HCT116 (cell line): ENCODE measurements around the gene PEAK3. TPM values are rescaled to one million over a fixed set of nuclear protein-coding genes. Genes with fewer than 3 reads are reported as not detected.

Source experiments
- ATAC-seq: fragments of 200-7000 bp; cut with Tn5 transposase; 2 replicates; pipeline ENCODE4 v1.9.1; 2020; ENCODE audit warnings: mild to moderate bottlenecking, moderate library complexity
- BruUV-seq: library from RNA; stranded (reverse); fragments of 400-500 nt; replicated peaks from 2 replicates; lab custom pipeline; 2021; lab: Mats Ljungman, UMichigan
- CTCF ChIA-PET: fragments of 300-600 bp; sonication (Branson Sonifier 250); formaldehyde crosslinking; loops from one replicate; lab custom pipeline; 2021; ENCODE audit warnings: antibody characterized with exemption; lab: Charles Lee
- POLR2A ChIA-PET: fragments of 300-600, 350-600 bp; sonication (Branson Sonifier 250); formaldehyde crosslinking; loops from one replicate; lab custom pipeline; 2021; ENCODE audit warnings: antibody characterized with exemption; lab: Charles Lee
- RAD21 ChIA-PET, 2 experiments: fragments of 300-600 bp; sonication (Branson Sonifier 250); formaldehyde crosslinking; loops; one replicate each; lab custom pipeline; 2023; ENCODE audit warnings: low total read pairs in 2 of 2; ENCODE audit not compliant: uncharacterized antibody in 2 of 2, unreplicated experiment in 2 of 2, low non-redundant PET in 1 of 2; lab: Charles Lee
- DNase-seq: peaks from one replicate; pipeline ENCODE4 v3.0.0-alpha.2; 2010; ENCODE audit warnings: low read depth, low spot score
- H2AFZ ChIP-seq: fragments of 200-600 bp; shearing (Covaris generic), sonication (generic); 2 replicates; pipeline ENCODE4 v1.6.1; 2017; ENCODE audit warnings: low read depth, mixed run types, mixed read lengths, antibody characterized with exemption, low read length; ENCODE audit not compliant: poor library complexity, severe bottlenecking
- H3K27ac ChIP-seq: 2 replicates; pipeline ENCODE4 v1.5.1; 2012; ENCODE audit warnings: low read depth, low read length
- H3K27me3 ChIP-seq: fragments of 200-600 bp; sonication (generic); 2 replicates; pipeline ENCODE4 v1.6.1; 2016; ENCODE audit warnings: mixed run types, low read length, mixed read lengths; ENCODE audit not compliant: insufficient read depth
- H3K36me3 ChIP-seq, 2 experiments: fragments of 200-500 bp in 1 of 2; fragments of 200-600 bp in 1 of 2; sonication (Bioruptor generic) in 1 of 2; sonication (generic) in 1 of 2; 2 replicates each; pipeline versions ENCODE4 v1.5.1 to v1.6.1; 2014 to 2016; ENCODE audit warnings: low read length in 2 of 2, inconsistent platforms in 1 of 2, mixed read lengths in 1 of 2, mixed run types in 1 of 2; ENCODE audit not compliant: insufficient read depth in 2 of 2, control insufficient read depth in 1 of 2
- H3K4me1 ChIP-seq, 2 experiments: fragments of 200-600 bp in 1 of 2; sonication (generic) in 1 of 2; 2 replicates each; pipeline versions ENCODE4 v1.5.1 to v1.6.1; 2012 to 2017; ENCODE audit warnings: low read length in 2 of 2, inconsistent platforms in 1 of 2, mild to moderate bottlenecking in 1 of 2, mixed read lengths in 1 of 2, mixed run types in 1 of 2, moderate library complexity in 1 of 2; ENCODE audit not compliant: insufficient read depth in 2 of 2, control insufficient read depth in 1 of 2
- H3K4me2 ChIP-seq: fragments of 200-600 bp; sonication (generic); 2 replicates; pipeline ENCODE4 v1.6.1; 2017; ENCODE audit warnings: mixed run types, low read length, mixed read lengths
- H3K4me3 ChIP-seq, 2 experiments: fragments of 200-600 bp in 1 of 2; sonication (generic) in 1 of 2; replicated peaks in 1 of 2; 2 replicates each; pipeline ENCODE4 v1.5.1; 2011 to 2016; ENCODE audit warnings: low read length in 2 of 2, control low read depth in 1 of 2, low read depth in 1 of 2, mild to moderate bottlenecking in 1 of 2, mixed read lengths in 1 of 2, mixed run types in 1 of 2
- H3K79me2 ChIP-seq: fragments of 200-600 bp; sonication (generic); 2 replicates; pipeline ENCODE4 v1.6.1; 2017; ENCODE audit warnings: mild to moderate bottlenecking, mixed run types, low read length, moderate library complexity, mixed read lengths; ENCODE audit not compliant: insufficient read depth
- H3K9ac ChIP-seq: fragments of 200-600 bp; sonication (generic); 2 replicates; pipeline ENCODE4 v1.6.1; 2016; ENCODE audit warnings: low read length, mixed read lengths
- H3K9me2 ChIP-seq: fragments of 200-600 bp; sonication (generic), shearing (Covaris generic); 2 replicates; pipeline ENCODE4 v1.6.1; 2017; ENCODE audit warnings: mixed run types, mild to moderate bottlenecking, moderate library complexity; ENCODE audit not compliant: insufficient read depth
- H3K9me3 ChIP-seq, 2 experiments: fragments of 200-500 bp in 1 of 2; fragments of 200-600 bp in 1 of 2; sonication (Bioruptor generic) in 1 of 2; sonication (generic) in 1 of 2; 2 replicates each; pipeline ENCODE4 v1.6.1; 2014 to 2017; ENCODE audit warnings: low read length in 2 of 2, mixed read lengths in 2 of 2, inconsistent platforms in 1 of 2, low read depth in 1 of 2, mild to moderate bottlenecking in 1 of 2, mixed run types in 1 of 2, moderate library complexity in 1 of 2; ENCODE audit not compliant: control insufficient read depth in 1 of 2, insufficient read depth in 1 of 2
- H4K20me1 ChIP-seq: fragments of 200-600 bp; sonication (generic), shearing (Covaris generic); 2 replicates; pipeline ENCODE4 v1.6.1; 2017; ENCODE audit warnings: mixed run types, mild to moderate bottlenecking, moderate library complexity; ENCODE audit not compliant: insufficient read depth
- ATF3 ChIP-seq: IDR thresholded peaks from 2 replicates; pipeline ENCODE4 v1.6.1; 2012
- CBX3 ChIP-seq: IDR thresholded peaks from 2 replicates; pipeline ENCODE4 v1.6.1; 2012; ENCODE audit warnings: low read depth
- CEBPB ChIP-seq: IDR thresholded peaks from 2 replicates; pipeline ENCODE4 v1.6.1; 2012; ENCODE audit warnings: low read depth
- CTCF ChIP-seq, 3 experiments: fragments of 200-600 bp in 1 of 3; sonication (generic) in 1 of 3; IDR thresholded peaks in 2 of 3; conservative IDR thresholded peaks in 1 of 3; 2 replicates each; pipeline ENCODE4 v1.5.1; 2012 to 2017; ENCODE audit warnings: low read depth in 2 of 3, low read length in 2 of 3, antibody characterized with exemption in 1 of 3, borderline replicate concordance in 1 of 3, control low read depth in 1 of 3, mild to moderate bottlenecking in 1 of 3, mixed read lengths in 1 of 3, mixed run types in 1 of 3, moderate library complexity in 1 of 3; ENCODE audit not compliant: insufficient read depth in 1 of 3
- ELF1 ChIP-seq: IDR thresholded peaks from 2 replicates; pipeline ENCODE4 v1.6.1; 2012; ENCODE audit warnings: low read depth, borderline replicate concordance
- EZH2 ChIP-seq: fragments of 200-600 bp; sonication (generic); IDR thresholded peaks from 2 replicates; pipeline ENCODE4 v1.6.1; 2017; ENCODE audit warnings: antibody characterized with exemption, mixed run types
- EZH2phosphoT487 ChIP-seq: fragments of 200-600 bp; IDR thresholded peaks from 2 replicates; pipeline ENCODE4 v1.6.1; 2018; ENCODE audit warnings: antibody characterized with exemption, borderline replicate concordance
- JUND ChIP-seq: IDR thresholded peaks from 2 replicates; pipeline ENCODE4 v1.6.1; 2012
- MAX ChIP-seq: IDR thresholded peaks from 2 replicates; pipeline ENCODE4 v1.6.1; 2012
- POLR2A ChIP-seq: IDR thresholded peaks from 2 replicates; pipeline ENCODE4 v1.7.0; 2011; ENCODE audit warnings: borderline replicate concordance; ENCODE audit not compliant: insufficient read depth, insufficient read length; ENCODE audit errors: extremely low read depth
- POLR2AphosphoS5 ChIP-seq: IDR thresholded peaks from 2 replicates; pipeline ENCODE4 v1.6.1; 2011; ENCODE audit warnings: mild to moderate bottlenecking, low read depth, low read length, moderate library complexity
- RAD21 ChIP-seq: IDR thresholded peaks from 2 replicates; pipeline ENCODE4 v1.6.1; 2012; ENCODE audit warnings: low read depth, mild to moderate bottlenecking
- SIN3A ChIP-seq: IDR thresholded peaks from 2 replicates; pipeline ENCODE4 v1.6.1; 2012; ENCODE audit warnings: low read depth
- SP1 ChIP-seq: IDR thresholded peaks from 2 replicates; pipeline ENCODE4 v1.6.1; 2012; ENCODE audit warnings: low read depth
- SRF ChIP-seq: IDR thresholded peaks from 2 replicates; pipeline ENCODE4 v1.6.1; 2012; ENCODE audit warnings: low read depth
- ZBTB33 ChIP-seq: IDR thresholded peaks from 2 replicates; pipeline ENCODE4 v1.6.1; 2011; ENCODE audit warnings: mild to moderate bottlenecking, low read length, moderate library complexity; ENCODE audit not compliant: insufficient replicate concordance; ENCODE audit errors: extremely low read depth
- ZFX ChIP-seq: fragments of 450-650 bp; IDR thresholded peaks from 2 replicates; pipeline ENCODE4 v1.6.1; 2017
- intact Hi-C: fragments of 100-400 bp; cut with micrococcal nuclease; formaldehyde crosslinking; loops from 2 replicates; pipeline ENCODE4 v1.10.0; 2022
- total RNA-seq: library from RNA; stranded (reverse); gene quantifications from one replicate; pipeline ENCODE4 v1.2.1, GENCODE V29; 2021; ENCODE audit not compliant: unreplicated experiment

Gene PEAK3
- total RNA-seq, 1 experiment from 2014 or later = not detected

- no peak overlapping the region for H3K4me3 ChIP-seq
- H3K9me3 ChIP-seq = no peaks in the 10 kb centered on the region; a peak in 1 of 4 replicates
- TF ChIP-seq POLR2AphosphoS5 (no peak), MAX (no peak), ATF3 (no peak), SP1 (no peak), ZFX (no peak), EZH2phosphoT487 (no peak), JUND (no peak), EZH2 (no peak), SRF (no peak), CTCF (IDR thresholded peaks at IDR 0.05 in 2 of 3, conservative IDR thresholded peaks at IDR 0.05 in 1 of 3; ENCODE audit: borderline replicate concordance in 1 of 3, insufficient read depth in 1 of 3, low read depth in 2 of 3, low read length in 2 of 3) (no peak), POLR2A (no peak), CEBPB (no peak), ZBTB33 (no peak), SIN3A (no peak), CBX3 (no peak), ELF1 (no peak), RAD21 (no peak)
- TF ChIP-seq, all 23 proteins: peak for 0
- H3K27ac ChIP-seq = no peak overlapping the region
- DNase-seq = no peak
- intact Hi-C loops = no loop called here
- H3K36me3 ChIP-seq = no peaks in the 10 kb centered on the region
- no peaks in the 10 kb centered on the region for H3K79me2 ChIP-seq
- no peaks in the 10 kb centered on the region for H3K9me2 ChIP-seq
- H4K20me1 ChIP-seq = no peaks in the 10 kb centered on the region
- no peak overlapping the region for H3K9ac ChIP-seq
- RAD21 ChIA-PET = no interaction called here
- CTCF ChIA-PET = no interaction called here
- H3K4me2 ChIP-seq = no peak overlapping the region
- POLR2A ChIA-PET = no interaction called here
- H2AFZ ChIP-seq = no peak overlapping the region
- no peaks in the 10 kb centered on the region for H3K27me3 ChIP-seq
- BruUV-seq = no TSS peak
- no peak for ATAC-seq
- H3K4me1 ChIP-seq = no peaks in the 10 kb centered on the region
Measured at GRCh38 chr19:2317756-2318155, 35.8 kb upstream of the PEAK3 start.
